K562 (cell line): ENCODE results near the gene HDHD5. TPM values are rescaled to one million over a fixed set of nuclear protein-coding genes. Genes with fewer than 3 reads are reported as not detected.

Experiments
- ASH1L ChIP-seq: fragments of 450-650 bp; IDR thresholded peaks from 2 replicates; pipeline ENCODE4 v1.6.1; 2018; ENCODE audit warnings: borderline replicate concordance, mild to moderate bottlenecking, low read depth; ENCODE audit not compliant: partially characterized antibody
- CBFA2T3 ChIP-seq: fragments of 450-650 bp; IDR thresholded peaks from 2 replicates; pipeline ENCODE4 v1.6.1; 2017
- COPS2 ChIP-seq: fragments of 450-650 bp; conservative IDR thresholded peaks from 2 replicates; pipeline ENCODE4 v1.6.1; 2016; ENCODE audit warnings: mild to moderate bottlenecking, moderate library complexity
- CTBP1 ChIP-seq: fragments of 450-650 bp; IDR thresholded peaks from 2 replicates; pipeline ENCODE4 v1.6.1; 2016; ENCODE audit warnings: borderline replicate concordance
- DMBX1 ChIP-seq: fragments of 250-450 bp; sonication (Bioruptor Pico); IDR thresholded peaks from 2 replicates; pipeline ENCODE4 v1.8.0; 2022; ENCODE audit warnings: inconsistent platforms, mild to moderate bottlenecking, moderate library complexity, borderline replicate concordance
- EHMT2 ChIP-seq: fragments of 450-650 bp; IDR thresholded peaks from 2 replicates; pipeline ENCODE4 v1.6.1; 2018; ENCODE audit warnings: antibody characterized with exemption
- FOXK1 ChIP-seq: sonication (generic); formaldehyde crosslinking; IDR thresholded peaks from 2 replicates; pipeline ENCODE4 v1.8.0; 2022; ENCODE audit warnings: missing genetic modification reagents, mild to moderate bottlenecking, borderline replicate concordance
- HOXB6 ChIP-seq: fragments of 250-450 bp; sonication (Bioruptor Pico); IDR thresholded peaks from 2 replicates; pipeline ENCODE4 v1.5.1; 2022; ENCODE audit warnings: mild to moderate bottlenecking, borderline replicate concordance
- MAFK ChIP-seq: IDR thresholded peaks from 2 replicates; pipeline ENCODE4 v1.6.1; 2011; ENCODE audit warnings: low read length, improper control_type of control experiment
- NR1H2 ChIP-seq: sonication (generic); formaldehyde crosslinking; IDR thresholded peaks from 2 replicates; pipeline ENCODE4 v1.4.0; 2020; ENCODE audit warnings: mild to moderate bottlenecking, missing genetic modification reagents
- PHF8 ChIP-seq: fragments of 200-600 bp; sonication (generic); IDR thresholded peaks from 2 replicates; pipeline ENCODE4 v1.6.1; 2012; ENCODE audit warnings: mixed run types, mild to moderate bottlenecking, inconsistent platforms, low read length, moderate library complexity, borderline replicate concordance
- POLR3A ChIP-seq: IDR thresholded peaks from 2 replicates; pipeline ENCODE4 v1.6.1; 2011; ENCODE audit warnings: borderline replicate concordance, mild to moderate bottlenecking, moderate library complexity; ENCODE audit not compliant: insufficient read length, insufficient read depth; ENCODE audit errors: extremely low read depth
- RAD21 ChIP-seq, 2 experiments: fragments of 250-450 bp in 1 of 2; fragments of 450-650 bp in 1 of 2; sonication (Bioruptor Pico) in 1 of 2; formaldehyde crosslinking in 1 of 2; IDR thresholded peaks in 1 of 2; conservative IDR thresholded peaks in 1 of 2; 2 replicates each; pipeline versions ENCODE4 v1.4.0 to v1.8.0; 2020 to 2022; ENCODE audit warnings: mild to moderate bottlenecking in 2 of 2, moderate library complexity in 1 of 2
- SMAD4 ChIP-seq: fragments of 250-450 bp; sonication (Bioruptor Pico); conservative IDR thresholded peaks from 2 replicates; pipeline ENCODE4 v1.8.0; 2021; ENCODE audit warnings: inconsistent platforms, mild to moderate bottlenecking, moderate library complexity
- SNAPC5 ChIP-seq: fragments of 250-450 bp; sonication (Bioruptor Pico); IDR thresholded peaks from 2 replicates; pipeline ENCODE4 v1.8.0; 2021; ENCODE audit warnings: moderate library complexity, mild to moderate bottlenecking, inconsistent platforms
- ZBED1 ChIP-seq: IDR thresholded peaks from 2 replicates; pipeline ENCODE4 v1.6.1; 2014
- ZBTB17 ChIP-seq: fragments of 450-650 bp; formaldehyde crosslinking; IDR thresholded peaks from 2 replicates; pipeline ENCODE4 v1.4.0; 2020; ENCODE audit warnings: mild to moderate bottlenecking
- ZBTB2 ChIP-seq: fragments of 450-650 bp; IDR thresholded peaks from 2 replicates; pipeline ENCODE4 v1.6.1; 2016; ENCODE audit warnings: antibody characterized with exemption
- ZNF175 ChIP-seq: fragments of 200-800 bp; sonication (Bioruptor generic); IDR thresholded peaks from 2 replicates; pipeline ENCODE4 v1.6.1; 2016; ENCODE audit warnings: low read depth, mild to moderate bottlenecking, missing genetic modification characterization, missing compliant biosample characterization
- ZNF3 ChIP-seq: fragments of 250-450 bp; sonication (Bioruptor Pico); IDR thresholded peaks from 2 replicates; pipeline ENCODE4 v1.5.0; 2021; ENCODE audit warnings: mild to moderate bottlenecking, moderate library complexity
- ZNF561 ChIP-seq: fragments of 450-650 bp; formaldehyde crosslinking; conservative IDR thresholded peaks from 2 replicates; pipeline ENCODE4 v1.4.0; 2020; ENCODE audit warnings: mild to moderate bottlenecking, moderate library complexity
- ZNF668 ChIP-seq: fragments of 250-450 bp; sonication (Bioruptor Pico); IDR thresholded peaks from 2 replicates; pipeline ENCODE4 v1.8.0; 2022; ENCODE audit warnings: mild to moderate bottlenecking, inconsistent platforms
- ZNF717 ChIP-seq: fragments of 250-450 bp; sonication (Bioruptor Pico); IDR thresholded peaks from 2 replicates; pipeline ENCODE4 v1.5.0; 2021
- ZNF76 ChIP-seq: fragments of 250-450 bp; sonication (Bioruptor Pico); IDR thresholded peaks from 2 replicates; pipeline ENCODE4 v1.4.0; 2020; ENCODE audit warnings: mild to moderate bottlenecking, moderate library complexity, borderline replicate concordance
- ZNF785 ChIP-seq: fragments of 250-450 bp; sonication (Bioruptor Pico); IDR thresholded peaks from 2 replicates; pipeline ENCODE4 v1.4.0; 2020; ENCODE audit warnings: mild to moderate bottlenecking
- ZZZ3 ChIP-seq: fragments of 450-650 bp; IDR thresholded peaks from 2 replicates; pipeline ENCODE4 v1.6.1; 2016; ENCODE audit warnings: antibody characterized with exemption, mild to moderate bottlenecking, moderate library complexity
- polyA plus RNA-seq, 8 experiments: library from polyadenylated mRNA; depleted of rRNA in 4 of 8; stranded (reverse) in 5 of 8; unstranded in 3 of 8; fragments of >200 nt; fragmentation: Nextera tagmentation in 2 of 8; fragmentation: Illumina TruSeq in 1 of 8; extraction: Ambion mirVana in 2 of 8; extraction: Trizol in 1 of 8; gene quantifications; 2 replicates each; pipeline versions ENCODE4 v1.2.1 to v1.2.3, GENCODE V29; 2011 to 2014; ENCODE audit warnings: inconsistent platforms in 1 of 8, missing spikeins in 1 of 8
- total RNA-seq, 7 experiments: library from RNA; depleted of rRNA in 6 of 7; stranded (reverse); fragments of >200 nt in 6 of 7; fragmentation: Illumina TruSeq in 2 of 7; extraction: Trizol in 2 of 7; gene quantifications; 2 replicates each; pipeline versions ENCODE4 v1.2.1 to v1.2.3, GENCODE V29; 2011 to 2021; ENCODE audit warnings: low replicate concordance in 1 of 7

HDHD5 gene
- total and polyA plus RNA-seq, 9 of the 15 experiments (the other 6 are each of a cell fraction or from before 2014, with no cell fraction given) = 1.6 to 36.6 (median 24.2) TPM

GRCh38 chr22:17171153-17172028 lies 12.3 kb upstream of the HDHD5 start (continued):
- 0 out of 2 replicates have a peak, but pooled peaks have one; percentile 57 for TF ChIP-seq ZBTB17
- TF ChIP-seq POLR3A = peak; percentile 65
- TF ChIP-seq CBFA2T3 = no peak
- no peak for TF ChIP-seq ZNF561 (CRISPR knock-in tag)
- TF ChIP-seq SMAD4 (CRISPR knock-in tag) = peak; percentile 91
- no peak for TF ChIP-seq ZNF668 (CRISPR knock-in tag)
- no peak for TF ChIP-seq ZNF76 (CRISPR knock-in tag)
- TF ChIP-seq MAFK = 0 out of 2 replicates have a peak, but pooled peaks have one; percentile 9
- peak; percentile 77; the same call in 1 of the 2 replicates for TF ChIP-seq PHF8
- no peak for TF ChIP-seq ZNF785 (CRISPR knock-in tag)
- TF ChIP-seq COPS2 = no peak
- TF ChIP-seq ZNF717 (CRISPR knock-in tag) = no peak
- peak; percentile 64; the same call in 1 of the 2 replicates for TF ChIP-seq ZBTB2
- peak; percentile 98 for TF ChIP-seq CTBP1
- no peak for TF ChIP-seq ZNF3 (CRISPR knock-in tag)
- peak in 1 of 2 experiments; percentile 60 for TF ChIP-seq RAD21 (CRISPR knock-in tag; conservative IDR thresholded peaks at IDR 0.05 in 1 of 2, IDR thresholded peaks at IDR 0.05 in 1 of 2)
- TF ChIP-seq DMBX1 (CRISPR knock-in tag) = 0 out of 2 replicates have a peak, but pooled peaks have one; percentile 45
- no peak for TF ChIP-seq HOXB6
- no peak for TF ChIP-seq ZBED1
- no peak for TF ChIP-seq SNAPC5
- TF ChIP-seq ZZZ3 = no peak
- TF ChIP-seq FOXK1 (CRISPR knock-in tag) = no peak
- no peak for TF ChIP-seq ASH1L
- TF ChIP-seq ZNF175 (CRISPR knock-in tag) = no peak
- TF ChIP-seq NR1H2 (CRISPR knock-in tag) = no peak
- TF ChIP-seq EHMT2 = peak; percentile 72; the same call in 1 of the 2 replicates
